SK-N-SH treated with all-trans-retinoic acid at 6 μM for 48 hours (cell line): ENCODE measurements around the gene ENO2.

Experiments used
- ATAC-seq: fragments of 200-7000 bp; cut with Tn5 transposase; 3 replicates; pipeline ENCODE4 v1.9.1; 2020; ENCODE audit warnings: mild to moderate bottlenecking, moderate library complexity
- ARNTL ChIP-seq: fragments of 450-650 bp; formaldehyde crosslinking; IDR thresholded peaks from 2 replicates; pipeline ENCODE4 v1.5.0; 2020; ENCODE audit warnings: low read depth, mild to moderate bottlenecking, moderate library complexity, borderline replicate concordance
- CSDC2 ChIP-seq: fragments of 250-450 bp; sonication (Bioruptor Pico); IDR thresholded peaks from 2 replicates; pipeline ENCODE4 v1.5.0; 2020; ENCODE audit warnings: mild to moderate bottlenecking, moderate library complexity
- CSRNP3 ChIP-seq: fragments of 250-450 bp; sonication (Bioruptor Pico); IDR thresholded peaks from 2 replicates; pipeline ENCODE4 v1.5.1; 2021; ENCODE audit warnings: mild to moderate bottlenecking, moderate library complexity
- ESRRG ChIP-seq: fragments of 250-450 bp; sonication (Bioruptor Pico); IDR thresholded peaks from 2 replicates; pipeline ENCODE4 v1.6.1; 2021; ENCODE audit warnings: mild to moderate bottlenecking
- GLIS3 ChIP-seq: fragments of 250-450 bp; sonication (Bioruptor Pico); IDR thresholded peaks from 2 replicates; pipeline ENCODE4 v1.5.0; 2020; ENCODE audit warnings: mild to moderate bottlenecking, moderate library complexity
- ISL1 ChIP-seq: fragments of 250-450 bp; sonication (Bioruptor Pico); IDR thresholded peaks from 2 replicates; pipeline ENCODE4 v2.1.2; 2022; ENCODE audit warnings: mild to moderate bottlenecking, moderate library complexity
- PATZ1 ChIP-seq: fragments of 250-450 bp; sonication (Bioruptor Pico); IDR thresholded peaks from 2 replicates; pipeline ENCODE4 v1.8.0; 2020; ENCODE audit warnings: mild to moderate bottlenecking, moderate library complexity, borderline replicate concordance
- RARB ChIP-seq: fragments of 250-450 bp; sonication (Bioruptor Pico); IDR thresholded peaks from 2 replicates; pipeline ENCODE4 v1.8.0; 2021; ENCODE audit warnings: mild to moderate bottlenecking, moderate library complexity
- SNAI2 ChIP-seq: fragments of 250-450 bp; sonication (Bioruptor Pico); IDR thresholded peaks from 2 replicates; pipeline ENCODE4 v1.5.0; 2020; ENCODE audit warnings: mild to moderate bottlenecking, moderate library complexity
- TCF4 ChIP-seq: fragments of 250-450 bp; sonication (Bioruptor Pico); IDR thresholded peaks from 2 replicates; pipeline ENCODE4 v1.8.0; 2021; ENCODE audit warnings: mild to moderate bottlenecking, moderate library complexity, borderline replicate concordance
- TOX ChIP-seq: fragments of 250-450 bp; sonication (Bioruptor Pico); IDR thresholded peaks from 2 replicates; pipeline ENCODE4 v1.8.0; 2021; ENCODE audit warnings: mild to moderate bottlenecking, moderate library complexity, borderline replicate concordance
- TSHZ2 ChIP-seq: fragments of 250-450 bp; sonication (Bioruptor Pico); IDR thresholded peaks from 2 replicates; pipeline ENCODE4 v1.5.0; 2020; ENCODE audit warnings: mild to moderate bottlenecking, moderate library complexity
- ZC3H10 ChIP-seq: fragments of 250-450 bp; sonication (Bioruptor Pico); IDR thresholded peaks from 2 replicates; pipeline ENCODE4 v1.5.1; 2021; ENCODE audit warnings: mild to moderate bottlenecking, moderate library complexity
- ZFP3 ChIP-seq: fragments of 250-450 bp; sonication (Bioruptor Pico); IDR thresholded peaks from 2 replicates; pipeline ENCODE4 v1.5.0; 2020; ENCODE audit warnings: mild to moderate bottlenecking, moderate library complexity
- ZFP30 ChIP-seq: fragments of 450-650 bp; formaldehyde crosslinking; IDR thresholded peaks from 2 replicates; pipeline ENCODE4 v1.5.0; 2022; ENCODE audit warnings: mild to moderate bottlenecking, moderate library complexity
- ZNF565 ChIP-seq: fragments of 450-650 bp; formaldehyde crosslinking; conservative IDR thresholded peaks from 2 replicates; pipeline ENCODE4 v1.5.0; 2020; ENCODE audit warnings: low read depth, mild to moderate bottlenecking, moderate library complexity
- ZNF70 ChIP-seq: fragments of 450-650 bp; formaldehyde crosslinking; IDR thresholded peaks from 2 replicates; pipeline ENCODE4 v1.5.0; 2020; ENCODE audit warnings: mild to moderate bottlenecking, moderate library complexity
- ZNF8 ChIP-seq: fragments of 450-650 bp; formaldehyde crosslinking; IDR thresholded peaks from 2 replicates; pipeline ENCODE4 v1.5.0; 2020; ENCODE audit warnings: mild to moderate bottlenecking, moderate library complexity

ENO2 gene

GRCh38 chr12:6959058-6959804, 44.9 kb downstream of the ENO2 start (continued):
- TF ChIP-seq TSHZ2 (CRISPR knock-in tag) (no peak), ZFP3 (CRISPR knock-in tag) (no peak)

GRCh38 chr12:6959805-6960592, 45.6 kb downstream of the ENO2 start:
- no peak for ATAC-seq
- no peak for TF ChIP-seq ZFP3 (CRISPR knock-in tag)
- TF ChIP-seq GLIS3: no peak
- TF ChIP-seq ZFP30 (CRISPR knock-in tag): no peak
- TF ChIP-seq CSDC2 (CRISPR knock-in tag): no peak
- no peak for TF ChIP-seq ZNF70 (CRISPR knock-in tag)
- no peak for TF ChIP-seq ESRRG
- no peak for TF ChIP-seq TSHZ2 (CRISPR knock-in tag)
- TF ChIP-seq ZNF565 (CRISPR knock-in tag): no peak
- TF ChIP-seq ISL1: no peak
- no peak for TF ChIP-seq SNAI2 (CRISPR knock-in tag)
- no peak for TF ChIP-seq ZC3H10 (CRISPR knock-in tag)
- TF ChIP-seq TCF4: no peak
- TF ChIP-seq ZNF8: no peak
- no peak for TF ChIP-seq CSRNP3 (CRISPR knock-in tag)
- no peak for TF ChIP-seq ARNTL
- TF ChIP-seq TOX (CRISPR knock-in tag): no peak
- no peak for TF ChIP-seq RARB (CRISPR knock-in tag)
- TF ChIP-seq, all 23 proteins: peak for 0

- no peak for TF ChIP-seq ZC3H10 (CRISPR knock-in tag)
- TF ChIP-seq GLIS3: no peak
- peak; percentile 36 for ATAC-seq
Measured at GRCh38 chr12:6960593-6961277, 46.4 kb downstream of the ENO2 start.

- ATAC-seq: no peak
- TF ChIP-seq PATZ1 (CRISPR knock-in tag): no peak
- no peak for TF ChIP-seq ZNF70 (CRISPR knock-in tag)
- no peak for TF ChIP-seq TCF4
- no peak for TF ChIP-seq ISL1
- no peak for TF ChIP-seq ZFP3 (CRISPR knock-in tag)
- TF ChIP-seq ARNTL: no peak
- TF ChIP-seq RARB (CRISPR knock-in tag): no peak
Measured at GRCh38 chr12:6961278-6961694, 46.9 kb downstream of the ENO2 start.
